Measurements from ENCODE around the gene KRT9. TPM values are rescaled to one million over a fixed set of nuclear protein-coding genes. Genes with fewer than 3 reads are reported as not detected.

KRT9 gene
- total RNA-seq, 1 donor from 2014 or later: not detected

DNA sequence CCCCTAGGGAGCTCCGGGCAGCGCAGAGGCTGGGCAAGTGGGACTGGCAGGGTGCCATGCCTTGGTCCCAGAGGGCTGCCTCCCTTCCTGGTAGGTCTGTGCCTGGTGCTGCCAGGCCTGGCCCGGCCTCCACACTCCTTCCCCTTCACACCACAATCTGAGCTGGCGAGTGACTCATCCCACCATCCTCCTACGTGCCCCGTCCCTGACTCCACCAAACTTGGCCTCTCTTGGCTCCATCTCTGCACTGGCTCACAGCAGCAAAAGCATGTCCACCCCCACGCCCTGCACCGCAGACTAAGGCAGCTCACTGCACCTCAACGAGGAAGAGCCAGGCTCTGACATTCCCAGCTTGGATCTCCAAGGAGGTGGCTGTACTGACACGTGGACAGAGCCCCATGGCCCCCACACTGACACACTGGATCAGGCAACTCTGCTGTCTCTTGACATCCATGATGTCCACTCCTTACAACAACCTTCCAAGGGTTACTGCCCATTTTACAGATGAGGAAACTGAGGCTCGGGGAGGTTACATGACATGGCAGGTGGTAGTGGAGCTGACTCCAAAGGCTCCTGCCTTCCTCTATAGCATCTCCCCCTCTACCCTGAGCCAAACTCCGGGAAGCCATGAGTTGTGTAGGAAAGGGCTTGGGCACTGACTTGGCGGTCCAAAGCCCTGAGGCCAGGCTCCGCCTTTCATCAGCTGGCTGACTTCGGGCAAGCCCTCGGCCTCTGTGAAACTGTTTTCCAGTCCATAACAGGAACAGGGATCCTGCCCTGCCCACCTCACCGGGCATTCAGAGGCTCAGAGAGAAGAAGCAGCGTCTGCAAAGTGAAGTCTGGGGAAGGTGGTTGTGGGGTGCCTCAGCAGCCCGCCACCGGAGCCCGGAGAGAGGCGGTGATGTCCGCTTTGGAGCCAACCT lies 23.7 kb downstream of the KRT9 start:
- H3K9me3 Mint-ChIP-seq (ENCODE audit: low read depth): no peaks in the 10 kb centered on the region
- H3K36me3 Mint-ChIP-seq (ENCODE audit: insufficient read depth): no peaks in the 10 kb centered on the region
- no peak overlapping the region for H3K4me3 Mint-ChIP-seq (ENCODE audit: low read depth)
- TF ChIP-seq, protein P1, sequence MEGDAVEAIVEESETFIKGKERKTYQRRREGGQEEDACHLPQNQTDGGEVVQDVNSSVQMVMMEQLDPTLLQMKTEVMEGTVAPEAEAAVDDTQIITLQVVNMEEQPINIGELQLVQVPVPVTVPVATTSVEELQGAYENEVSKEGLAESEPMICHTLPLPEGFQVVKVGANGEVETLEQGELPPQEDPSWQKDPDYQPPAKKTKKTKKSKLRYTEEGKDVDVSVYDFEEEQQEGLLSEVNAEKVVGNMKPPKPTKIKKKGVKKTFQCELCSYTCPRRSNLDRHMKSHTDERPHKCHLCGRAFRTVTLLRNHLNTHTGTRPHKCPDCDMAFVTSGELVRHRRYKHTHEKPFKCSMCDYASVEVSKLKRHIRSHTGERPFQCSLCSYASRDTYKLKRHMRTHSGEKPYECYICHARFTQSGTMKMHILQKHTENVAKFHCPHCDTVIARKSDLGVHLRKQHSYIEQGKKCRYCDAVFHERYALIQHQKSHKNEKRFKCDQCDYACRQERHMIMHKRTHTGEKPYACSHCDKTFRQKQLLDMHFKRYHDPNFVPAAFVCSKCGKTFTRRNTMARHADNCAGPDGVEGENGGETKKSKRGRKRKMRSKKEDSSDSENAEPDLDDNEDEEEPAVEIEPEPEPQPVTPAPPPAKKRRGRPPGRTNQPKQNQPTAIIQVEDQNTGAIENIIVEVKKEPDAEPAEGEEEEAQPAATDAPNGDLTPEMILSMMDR (IDR thresholded peaks at IDR 0.05; ENCODE audit: unreplicated experiment): no peak
- H3K27me3 Mint-ChIP-seq: peaks cover 6% of the 10 kb centered on the region
- H3K27ac Mint-ChIP-seq: peak overlapping the region; percentile 94
- H3K4me1 Mint-ChIP-seq (ENCODE audit: low read depth): peaks cover 35% of the 10 kb centered on the region
- no peak for DNase-seq (ENCODE audit: low spot score, unreplicated experiment)

DNA sequence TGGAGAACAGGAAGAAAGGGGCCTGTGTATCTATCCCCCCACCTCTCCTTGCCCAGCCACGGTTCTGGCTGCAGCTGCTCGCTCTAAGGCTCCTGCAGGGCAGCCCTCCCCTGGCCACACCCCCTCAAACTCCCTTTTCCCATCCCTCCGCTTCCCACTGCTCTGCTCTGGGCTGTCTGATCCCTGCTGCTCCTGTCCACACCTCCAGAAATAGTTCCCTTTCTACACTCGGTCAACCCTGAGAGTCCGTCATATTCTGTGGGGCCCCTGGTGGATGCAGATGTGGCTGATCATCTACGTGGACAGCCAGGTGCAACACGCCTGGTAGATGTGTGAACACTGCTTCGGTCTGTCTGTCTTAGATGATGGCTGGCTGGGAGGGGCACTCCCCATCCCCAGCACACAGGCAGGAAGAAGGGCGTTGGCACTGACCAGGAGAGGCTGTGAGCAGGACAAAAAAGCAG lies 24.4 kb downstream of the KRT9 start:
- Mint-ChIP-seq H3K36me3 (ENCODE audit: insufficient read depth) (no peaks in the 10 kb centered on the region), H3K27me3 (no peaks in the 10 kb centered on the region), H3K9me3 (ENCODE audit: low read depth) (no peaks in the 10 kb centered on the region), H3K4me3 (ENCODE audit: low read depth) (no peak overlapping the region), H3K27ac (no peak overlapping the region), H3K4me1 (ENCODE audit: low read depth) (peaks cover 35% of the 10 kb centered on the region)
- no peak for DNase-seq (ENCODE audit: low spot score, unreplicated experiment)
- TF ChIP-seq, protein P1 (IDR thresholded peaks at IDR 0.05; ENCODE audit: unreplicated experiment): no peak

DNA sequence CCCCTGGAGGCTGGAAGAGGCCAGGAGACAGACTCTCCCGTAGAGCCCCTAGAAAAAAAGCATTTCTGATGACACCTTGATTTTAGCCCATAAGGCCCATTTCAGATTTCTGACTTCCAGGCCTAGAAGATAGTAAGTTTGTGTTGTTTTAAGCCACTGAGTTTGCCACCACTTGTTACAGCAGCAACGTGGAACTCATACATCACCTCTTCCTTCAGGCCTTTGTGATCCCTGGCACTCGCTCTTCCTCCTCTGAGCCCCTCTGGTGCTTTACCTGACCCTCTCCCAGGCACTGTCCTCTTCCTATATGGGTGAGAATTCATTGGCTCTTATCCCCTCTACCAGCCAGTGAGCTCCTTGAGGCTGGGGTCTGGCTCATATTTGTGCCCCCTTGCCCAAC lies 25.0 kb downstream of the KRT9 start:
- no peak for DNase-seq (ENCODE audit: low spot score, unreplicated experiment)
- peaks cover 35% of the 10 kb centered on the region for H3K4me1 Mint-ChIP-seq (ENCODE audit: low read depth)
- H3K27ac Mint-ChIP-seq: no peak overlapping the region
- H3K9me3 Mint-ChIP-seq (ENCODE audit: low read depth): no peaks in the 10 kb centered on the region
- no peak overlapping the region for H3K4me3 Mint-ChIP-seq (ENCODE audit: low read depth)
- no peaks in the 10 kb centered on the region for H3K27me3 Mint-ChIP-seq
- TF ChIP-seq, protein P1 (IDR thresholded peaks at IDR 0.05; ENCODE audit: unreplicated experiment): no peak
- H3K36me3 Mint-ChIP-seq (ENCODE audit: insufficient read depth): no peaks in the 10 kb centered on the region

DNA sequence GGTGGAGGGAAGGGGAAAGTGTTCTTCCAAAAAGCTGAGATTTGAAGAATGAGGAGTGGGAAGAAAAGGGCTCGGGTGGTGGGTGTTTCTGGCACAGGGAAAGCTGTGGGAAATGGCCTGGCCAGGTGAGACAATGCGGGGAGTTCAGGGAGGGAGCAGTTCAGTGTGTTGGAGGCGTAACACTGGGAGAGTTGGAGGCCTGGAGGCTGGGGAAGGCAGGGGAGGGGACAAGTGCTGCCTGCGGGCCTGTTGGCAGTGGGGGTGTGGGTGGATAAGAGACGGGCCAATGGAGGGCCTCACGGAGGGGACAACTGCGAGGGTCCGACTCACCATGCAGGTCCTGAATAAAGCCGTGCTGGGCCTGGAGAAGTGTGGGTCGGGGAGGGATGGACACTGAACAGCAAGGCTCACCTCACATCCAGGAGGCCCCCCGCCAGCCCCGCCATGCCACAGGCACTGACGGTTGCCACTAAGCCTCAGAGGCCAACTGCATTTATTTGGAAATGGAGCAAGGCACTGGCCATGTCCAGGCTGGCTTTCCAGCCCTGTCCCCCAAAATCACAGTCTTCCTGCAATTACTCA lies 25.9 kb downstream of the KRT9 start:
- Mint-ChIP-seq H3K27ac (peak overlapping the region; percentile 79), H3K36me3 (ENCODE audit: insufficient read depth) (no peaks in the 10 kb centered on the region), H3K9me3 (ENCODE audit: low read depth) (no peaks in the 10 kb centered on the region), H3K4me1 (ENCODE audit: low read depth) (peaks cover 42% of the 10 kb centered on the region), H3K4me3 (ENCODE audit: low read depth) (no peak overlapping the region), H3K27me3 (no peaks in the 10 kb centered on the region)
- TF ChIP-seq, protein P1 (IDR thresholded peaks at IDR 0.05; ENCODE audit: unreplicated experiment): no peak
- DNase-seq (ENCODE audit: low spot score, unreplicated experiment): no peak

DNA sequence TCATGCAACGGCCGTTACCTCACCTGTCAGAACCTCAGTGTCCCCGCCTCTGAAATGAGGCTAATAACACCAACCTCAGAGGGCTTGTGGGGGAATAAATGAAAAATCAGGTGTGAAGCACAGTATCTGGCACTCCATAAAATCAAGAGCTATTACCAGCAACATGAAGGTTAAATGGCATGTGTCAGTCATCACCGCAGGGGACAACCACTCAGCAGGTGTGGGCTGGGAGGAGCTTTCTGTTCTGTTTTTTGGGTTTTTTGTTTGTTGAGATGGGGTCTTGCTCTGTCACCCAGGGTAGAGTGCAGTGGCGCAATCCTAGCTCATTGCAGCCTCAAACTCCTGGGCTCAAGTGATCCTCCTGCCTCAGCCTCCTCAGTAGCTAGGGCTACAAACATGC lies 26.9 kb downstream of the KRT9 start:
- H3K4me1 Mint-ChIP-seq (ENCODE audit: low read depth): peaks cover 49% of the 10 kb centered on the region
- no peaks in the 10 kb centered on the region for H3K27me3 Mint-ChIP-seq
- TF ChIP-seq, protein P1 (IDR thresholded peaks at IDR 0.05; ENCODE audit: unreplicated experiment): no peak
- peak overlapping the region; percentile 96 for H3K27ac Mint-ChIP-seq
- no peaks in the 10 kb centered on the region for H3K36me3 Mint-ChIP-seq (ENCODE audit: insufficient read depth)
- H3K4me3 Mint-ChIP-seq (ENCODE audit: low read depth): no peak overlapping the region
- H3K9me3 Mint-ChIP-seq (ENCODE audit: low read depth): no peaks in the 10 kb centered on the region
- no peak for DNase-seq (ENCODE audit: low spot score, unreplicated experiment)
